HUES6 (cell line): ENCODE data around the gene SIDT1.

Experiments
- H3K27ac ChIP-seq: 2 replicates; pipeline ENCODE4 v1.7.0; 2013; ENCODE audit warnings: low read depth, mild to moderate bottlenecking, low read length, inconsistent platforms
- H3K27me3 ChIP-seq: 2 replicates; pipeline ENCODE4 v1.6.1; 2013; ENCODE audit warnings: low read length; ENCODE audit not compliant: control insufficient read depth, insufficient read depth
- H3K36me3 ChIP-seq: 2 replicates; pipeline ENCODE4 v1.6.1; 2013; ENCODE audit warnings: low read length; ENCODE audit not compliant: control insufficient read depth, insufficient read depth
- H3K4me1 ChIP-seq: 2 replicates; pipeline ENCODE4 v1.6.1; 2013; ENCODE audit warnings: low read length; ENCODE audit not compliant: control insufficient read depth, insufficient read depth
- H3K4me3 ChIP-seq: 2 replicates; pipeline ENCODE4 v1.5.1; 2013; ENCODE audit warnings: low read depth, low read length
- H3K9ac ChIP-seq: one replicate; pipeline ENCODE4 v1.6.1; 2013; ENCODE audit warnings: mild to moderate bottlenecking, low read length
- H3K9me3 ChIP-seq: 2 replicates; pipeline ENCODE4 v1.6.1; 2013; ENCODE audit warnings: low read depth, low read length; ENCODE audit not compliant: control insufficient read depth, insufficient read depth

The SIDT1 gene

DNA sequence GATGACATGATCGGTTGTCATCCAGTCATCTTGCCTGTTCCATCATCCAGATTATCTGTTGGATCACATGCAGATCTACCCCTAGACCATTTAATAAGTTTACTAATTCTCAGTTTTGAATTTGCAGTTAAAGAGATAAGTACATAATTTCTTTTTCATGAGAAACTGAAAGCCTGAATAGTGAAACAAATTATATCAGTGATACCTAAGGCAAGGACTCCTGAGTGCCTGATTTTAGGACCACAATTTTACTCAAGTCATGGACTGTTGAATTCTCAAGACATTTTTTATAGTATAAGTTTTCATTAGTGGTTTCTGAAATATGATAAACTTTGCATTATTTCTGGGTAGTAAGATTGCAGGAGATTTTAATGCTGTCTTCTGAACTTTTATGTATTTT lies 13.2 kb downstream of the SIDT1 start:
- no peaks in the 10 kb centered on the region for H3K36me3 ChIP-seq
- no peaks in the 10 kb centered on the region for H3K27me3 ChIP-seq
- no peak overlapping the region for H3K9ac ChIP-seq
- H3K4me1 ChIP-seq = no peaks in the 10 kb centered on the region
- H3K9me3 ChIP-seq = 0 out of 2 replicates have a peak, but pooled peaks cover 3% of the 10 kb centered on the region
- H3K27ac ChIP-seq = no peak overlapping the region
- H3K4me3 ChIP-seq = no peak overlapping the region

DNA sequence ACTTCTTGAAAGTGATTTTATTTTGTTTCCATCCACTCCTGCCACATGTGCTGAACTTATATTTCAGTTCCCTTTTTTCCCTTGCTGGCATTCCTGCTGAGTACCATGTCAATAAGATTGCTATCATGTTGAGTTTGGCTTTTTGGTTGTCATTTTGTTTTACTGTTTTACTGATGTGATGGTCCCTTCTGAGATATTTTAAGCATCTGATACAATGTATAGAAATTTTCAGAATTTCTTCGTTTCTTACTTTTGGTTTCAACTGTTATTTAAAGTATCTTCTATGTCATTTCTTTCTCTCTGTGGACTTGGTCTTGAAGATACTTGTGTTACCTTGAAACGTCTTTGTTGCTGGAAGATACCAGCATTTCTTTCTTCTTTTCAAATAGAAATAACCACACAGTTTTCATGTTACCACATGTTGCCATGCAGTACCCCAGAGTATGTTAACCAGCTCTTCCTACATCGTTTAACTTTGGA lies 14.1 kb downstream of the SIDT1 start:
- Histone ChIP-seq H3K36me3 (no peaks in the 10 kb centered on the region), H3K9ac (no peak overlapping the region), H3K4me1 (no peaks in the 10 kb centered on the region)

DNA sequence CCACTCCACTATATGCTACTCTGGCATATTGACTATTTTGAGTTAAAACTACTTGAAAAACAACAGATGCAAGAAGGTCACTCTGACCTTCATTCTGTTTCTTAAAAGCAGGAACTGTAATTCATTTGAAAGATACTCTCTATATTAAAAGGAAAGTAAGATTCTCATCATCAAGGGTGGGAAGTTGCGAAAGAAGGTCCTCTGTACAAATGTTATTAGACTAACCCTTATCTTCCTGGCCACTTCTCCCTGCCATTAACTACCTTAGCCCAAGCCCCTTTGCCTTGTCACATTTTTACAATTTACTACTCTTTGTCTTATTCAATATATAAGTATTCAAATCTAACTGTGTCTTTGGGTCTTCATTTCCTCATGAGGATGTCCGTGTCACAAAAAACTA lies 16.1 kb downstream of the SIDT1 start:
- no peak overlapping the region for H3K27ac ChIP-seq

More for the DNA sequence above, 14.1 kb downstream of the SIDT1 start:
- Histone ChIP-seq H3K27me3 (no peaks in the 10 kb centered on the region), H3K9me3 (0 out of 2 replicates have a peak, but pooled peaks cover 3% of the 10 kb centered on the region), H3K4me3 (no peak overlapping the region), H3K27ac (no peak overlapping the region)

DNA sequence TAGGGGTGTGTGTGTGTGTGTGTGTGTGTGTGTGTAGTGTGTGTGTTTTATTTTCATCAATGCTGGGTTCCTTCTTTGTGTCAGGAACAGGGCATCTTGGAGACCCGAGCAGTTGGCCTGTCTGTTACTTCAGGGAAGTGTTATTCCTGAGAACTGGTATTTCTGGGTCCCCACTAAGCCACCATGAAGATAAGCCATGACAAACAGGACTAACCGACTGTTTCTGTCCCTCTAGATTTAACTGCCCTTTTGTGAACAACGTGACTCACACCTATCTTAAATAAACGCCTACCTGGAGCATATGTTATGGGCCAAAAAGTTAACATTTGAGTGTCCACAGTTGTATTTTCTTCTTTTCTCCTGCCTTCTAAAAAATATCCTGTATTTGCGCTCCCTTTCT lies 19.5 kb downstream of the SIDT1 start:
- H3K27ac ChIP-seq = no peak overlapping the region
- no peaks in the 10 kb centered on the region for H3K4me1 ChIP-seq
- H3K36me3 ChIP-seq = no peaks in the 10 kb centered on the region
- no peaks in the 10 kb centered on the region for H3K9me3 ChIP-seq
- H3K27me3 ChIP-seq = no peaks in the 10 kb centered on the region
- H3K4me3 ChIP-seq = no peak overlapping the region
- no peak overlapping the region for H3K9ac ChIP-seq

More for the DNA sequence above, 16.1 kb downstream of the SIDT1 start:
- Histone ChIP-seq H3K27me3 (no peaks in the 10 kb centered on the region), H3K4me3 (no peak overlapping the region), H3K36me3 (no peaks in the 10 kb centered on the region), H3K9me3 (no peaks in the 10 kb centered on the region), H3K4me1 (no peaks in the 10 kb centered on the region), H3K9ac (no peak overlapping the region)

DNA sequence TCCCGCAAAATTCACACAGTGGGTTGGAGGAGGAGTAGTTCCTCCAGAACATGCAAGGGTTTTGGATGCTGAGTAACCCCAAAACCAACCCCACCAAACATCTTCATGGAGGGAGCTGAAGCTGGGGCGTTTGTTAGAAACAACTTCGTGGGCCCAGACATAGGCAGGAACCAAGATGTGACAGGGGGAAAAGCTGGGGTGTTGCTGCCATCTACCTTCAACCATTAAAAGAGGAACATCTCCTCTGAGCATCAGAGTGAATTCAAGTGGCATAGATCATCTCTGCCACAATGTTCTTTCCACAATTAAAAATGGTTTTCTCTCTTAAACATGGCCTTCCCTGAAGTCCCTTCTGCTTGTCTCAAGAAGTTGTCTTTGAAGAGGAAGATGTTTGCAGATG lies 20.5 kb downstream of the SIDT1 start:
- no peak overlapping the region for H3K27ac ChIP-seq
- no peaks in the 10 kb centered on the region for H3K27me3 ChIP-seq
- H3K4me1 ChIP-seq = peaks cover 8% of the 10 kb centered on the region; the same call in 1 of the 2 replicates
- no peaks in the 10 kb centered on the region for H3K36me3 ChIP-seq
- H3K9me3 ChIP-seq = no peaks in the 10 kb centered on the region
- no peak overlapping the region for H3K4me3 ChIP-seq
- H3K9ac ChIP-seq = no peak overlapping the region

DNA sequence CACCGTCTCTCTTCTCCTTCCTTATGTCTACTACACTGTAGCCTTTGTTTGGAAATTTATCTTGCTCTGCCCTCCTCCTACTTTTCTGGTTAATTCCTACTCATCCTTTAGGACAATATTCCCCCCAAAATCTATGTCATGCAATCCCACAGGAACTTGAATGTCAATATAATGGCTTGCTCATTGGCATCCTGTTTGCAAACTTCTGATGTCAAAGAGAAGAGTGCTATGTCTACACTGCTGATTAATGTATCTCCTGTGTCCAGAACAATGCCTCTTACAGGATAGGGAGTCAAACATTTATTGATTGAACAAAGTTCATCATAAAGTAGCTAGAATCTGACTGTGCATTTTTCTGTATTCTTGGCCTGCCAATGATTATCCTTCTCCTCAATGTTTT lies 22.8 kb downstream of the SIDT1 start:
- no peaks in the 10 kb centered on the region for H3K9me3 ChIP-seq
- H3K9ac ChIP-seq = no peak overlapping the region
- H3K4me3 ChIP-seq = no peak overlapping the region
- no peaks in the 10 kb centered on the region for H3K36me3 ChIP-seq
- H3K4me1 ChIP-seq = peaks cover 8% of the 10 kb centered on the region; the same call in 1 of the 2 replicates
- no peak overlapping the region for H3K27ac ChIP-seq
- no peaks in the 10 kb centered on the region for H3K27me3 ChIP-seq

DNA sequence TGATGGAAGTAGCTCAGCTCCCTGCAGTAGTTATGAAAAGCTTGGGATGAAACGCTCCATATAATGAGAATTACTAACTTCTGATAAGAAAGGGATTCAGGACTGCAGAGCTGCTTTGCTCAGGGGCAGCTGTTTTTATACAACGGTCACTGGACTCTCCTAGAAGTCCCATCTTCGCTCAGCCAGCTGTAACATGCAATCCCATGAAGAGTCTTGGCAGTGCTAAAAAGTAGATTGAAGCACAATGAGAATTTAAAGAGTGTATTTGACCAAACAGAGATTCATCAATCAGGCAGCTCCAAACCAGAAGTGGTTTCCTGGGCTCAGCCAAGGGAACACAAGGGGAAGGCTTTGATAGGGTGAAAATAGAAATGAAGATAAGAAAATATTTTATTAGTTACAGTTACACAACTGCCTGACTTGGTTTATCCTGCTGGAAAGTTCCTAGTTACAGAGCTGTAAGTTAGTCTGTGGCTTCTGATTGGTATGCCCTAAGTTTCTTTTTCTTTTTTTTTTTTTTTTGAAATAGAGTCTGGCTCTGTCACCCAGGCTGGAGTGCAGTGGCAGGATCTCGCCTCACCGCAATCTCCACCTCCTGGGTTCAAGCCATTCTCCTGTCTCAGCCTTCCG lies 24.1 kb downstream of the SIDT1 start:
- Histone ChIP-seq H3K36me3 (no peaks in the 10 kb centered on the region), H3K4me1 (peaks cover 8% of the 10 kb centered on the region; the same call in 1 of the 2 replicates), H3K27me3 (no peaks in the 10 kb centered on the region), H3K9ac (no peak overlapping the region), H3K4me3 (no peak overlapping the region), H3K9me3 (no peaks in the 10 kb centered on the region), H3K27ac (no peak overlapping the region)

DNA sequence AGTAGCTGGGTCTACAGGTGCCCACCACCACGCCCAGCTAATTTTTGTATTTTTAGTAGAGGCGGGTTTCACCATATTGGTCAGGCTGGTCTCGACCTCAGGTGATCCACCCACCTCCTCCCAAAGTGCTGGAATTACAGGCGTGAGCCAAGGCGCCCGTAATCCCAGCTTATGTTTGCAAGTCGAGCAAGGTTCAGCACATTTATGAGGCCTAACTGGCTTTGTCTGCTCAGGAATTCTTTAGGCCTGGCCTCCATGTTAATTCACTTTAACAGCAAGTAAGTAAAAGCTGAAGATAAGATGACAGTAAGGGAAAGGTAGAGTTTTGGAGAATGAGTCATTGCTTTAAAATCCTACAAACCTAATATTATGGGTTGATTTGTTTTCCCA lies 24.6 kb downstream of the SIDT1 start:
- Histone ChIP-seq H3K27me3 (no peaks in the 10 kb centered on the region), H3K9ac (no peak overlapping the region), H3K9me3 (no peaks in the 10 kb centered on the region), H3K4me1 (peaks cover 8% of the 10 kb centered on the region; the same call in 1 of the 2 replicates), H3K36me3 (no peaks in the 10 kb centered on the region), H3K4me3 (no peak overlapping the region), H3K27ac (no peak overlapping the region)

DNA sequence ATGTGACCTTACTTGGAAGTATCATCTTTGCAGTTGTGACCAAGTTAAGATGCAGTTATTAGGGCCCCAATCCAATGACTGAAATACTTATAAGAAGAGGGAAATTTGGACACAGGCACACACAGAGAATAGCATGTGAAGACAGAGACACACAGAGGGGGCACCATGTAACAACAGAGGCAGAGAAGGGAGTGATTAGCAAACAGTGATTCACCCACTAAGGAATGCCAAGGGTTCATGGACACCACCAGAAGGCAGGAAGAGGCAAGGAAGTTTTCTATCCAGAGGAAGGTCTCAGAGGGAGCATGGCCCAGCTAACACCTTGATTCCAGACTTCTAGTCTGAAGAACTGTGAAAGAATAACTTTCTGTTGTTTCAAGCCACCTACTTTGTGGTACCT lies 25.0 kb downstream of the SIDT1 start:
- Histone ChIP-seq H3K4me1 (peaks cover 8% of the 10 kb centered on the region; the same call in 1 of the 2 replicates), H3K36me3 (no peaks in the 10 kb centered on the region), H3K27ac (no peak overlapping the region), H3K4me3 (no peak overlapping the region), H3K27me3 (no peaks in the 10 kb centered on the region), H3K9ac (no peak overlapping the region), H3K9me3 (no peaks in the 10 kb centered on the region)

DNA sequence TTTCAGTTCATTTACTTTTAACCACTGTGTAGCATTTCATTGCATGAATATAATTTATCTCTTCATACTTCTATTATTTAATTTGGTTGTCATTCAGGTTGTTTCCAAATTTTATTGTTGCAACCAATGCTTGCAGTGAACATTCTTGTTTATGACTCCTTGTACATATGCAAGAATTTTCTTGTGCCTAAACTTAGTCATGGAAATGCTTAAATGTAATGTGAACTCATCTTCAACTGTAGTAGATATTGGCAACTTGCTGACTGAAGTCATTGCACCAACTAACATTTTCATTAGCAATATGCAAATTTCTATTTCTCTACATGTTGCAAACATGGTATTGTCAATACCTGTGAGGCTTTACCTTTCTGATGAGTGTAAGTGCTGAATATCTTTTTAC lies 26.7 kb downstream of the SIDT1 start:
- H3K9me3 ChIP-seq = no peaks in the 10 kb centered on the region
- H3K4me3 ChIP-seq = no peak overlapping the region
- H3K36me3 ChIP-seq = no peaks in the 10 kb centered on the region
- no peaks in the 10 kb centered on the region for H3K27me3 ChIP-seq
- no peak overlapping the region for H3K9ac ChIP-seq
- H3K4me1 ChIP-seq = peaks cover 8% of the 10 kb centered on the region; the same call in 1 of the 2 replicates
- H3K27ac ChIP-seq = no peak overlapping the region

DNA sequence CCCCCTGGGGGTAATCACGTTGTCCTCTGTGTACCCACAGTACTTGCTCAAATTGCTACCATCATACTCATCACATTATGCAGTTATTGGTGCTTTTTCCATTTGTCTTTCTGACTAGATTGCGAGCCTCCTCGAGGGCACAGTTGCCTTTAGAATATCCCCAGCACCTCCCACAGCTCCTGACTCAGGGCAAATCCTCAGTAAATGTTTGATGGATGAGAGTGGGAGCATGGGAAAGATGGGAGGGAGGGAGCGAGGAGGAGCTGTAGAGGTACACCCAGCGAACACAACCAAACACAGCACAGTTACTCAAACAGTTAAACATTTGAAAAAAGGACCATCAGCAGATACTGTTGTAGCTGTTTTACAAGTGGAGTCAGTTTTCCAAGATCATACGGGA lies 27.9 kb downstream of the SIDT1 start:
- no peaks in the 10 kb centered on the region for H3K9me3 ChIP-seq
- no peaks in the 10 kb centered on the region for H3K27me3 ChIP-seq
- H3K4me3 ChIP-seq = no peak overlapping the region
- no peaks in the 10 kb centered on the region for H3K36me3 ChIP-seq
- H3K9ac ChIP-seq = no peak overlapping the region
- H3K27ac ChIP-seq = no peak overlapping the region
- peaks cover 8% of the 10 kb centered on the region; the same call in 1 of the 2 replicates for H3K4me1 ChIP-seq
